Activated T-cell treated with anti-CD3 and anti-CD28 coated beads for 48 hours (primary cell): Measurements from ENCODE around the gene CASZ1.

Experiments
- DNase-seq: peaks from one replicate; pipeline ENCODE4 v3.0.0-alpha.2; 2020; ENCODE audit warnings: low read depth

CASZ1 gene

DNA sequence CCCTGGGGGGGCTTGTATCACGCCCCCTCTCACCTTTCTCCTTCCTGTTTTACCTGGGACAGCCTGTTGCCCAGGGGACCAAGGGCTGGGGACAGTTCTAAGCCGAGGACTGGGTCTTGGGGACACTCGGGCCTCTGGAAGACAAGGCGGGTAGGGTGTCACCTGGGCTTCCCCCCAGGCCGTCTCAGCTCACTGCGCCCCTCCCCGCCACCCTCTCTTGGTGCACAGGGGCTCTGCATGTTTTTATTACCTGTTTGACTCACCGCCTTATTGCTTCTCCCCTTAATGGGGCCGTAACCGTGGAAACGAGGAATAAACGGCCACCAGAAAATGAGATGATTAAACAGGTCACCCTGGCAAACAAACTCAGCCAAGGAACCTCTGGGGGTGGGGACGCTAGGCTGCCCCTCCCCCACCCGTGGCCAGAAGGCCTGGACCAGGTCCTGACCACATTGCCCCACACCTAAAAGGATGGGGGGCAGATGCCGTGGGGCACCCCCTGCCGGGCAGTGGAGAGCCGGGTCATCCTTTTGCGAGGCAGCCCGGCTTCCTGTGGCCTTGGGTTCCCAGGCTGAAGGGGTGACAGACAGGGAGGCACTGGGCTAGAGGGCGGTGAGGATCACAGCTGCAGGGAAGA lies 109.9 kb downstream of the CASZ1 start:
- DNase-seq = no peak

DNA sequence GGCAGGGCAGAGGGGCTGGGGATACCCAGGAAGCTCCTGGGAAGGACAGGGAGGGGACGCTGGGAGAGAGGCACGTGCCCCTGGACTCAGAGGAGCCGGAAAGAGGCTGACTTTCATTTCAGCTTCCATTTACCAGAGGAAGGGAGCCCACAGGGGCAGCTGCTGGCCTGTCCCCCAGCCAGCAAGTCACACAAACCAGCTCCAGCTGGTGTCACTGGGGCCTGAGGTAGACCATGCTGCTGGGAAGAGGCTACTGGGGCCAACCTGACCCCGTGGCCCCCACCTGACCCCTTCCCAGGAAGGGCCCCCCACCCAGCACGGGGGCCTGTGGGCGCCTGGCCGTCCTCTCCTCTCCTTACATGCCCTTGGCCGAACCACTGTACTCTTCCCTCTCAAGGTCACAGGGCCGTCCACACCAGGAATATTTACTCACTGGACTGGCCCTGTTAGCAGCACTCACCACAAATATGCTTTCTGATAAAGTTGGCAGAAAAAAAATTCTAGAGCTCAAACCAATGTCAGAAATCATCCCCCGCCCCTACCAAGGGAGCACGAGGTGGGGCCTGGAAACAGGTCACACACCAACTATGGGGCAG lies 110.5 kb downstream of the CASZ1 start:
- DNase-seq = no peak

DNA sequence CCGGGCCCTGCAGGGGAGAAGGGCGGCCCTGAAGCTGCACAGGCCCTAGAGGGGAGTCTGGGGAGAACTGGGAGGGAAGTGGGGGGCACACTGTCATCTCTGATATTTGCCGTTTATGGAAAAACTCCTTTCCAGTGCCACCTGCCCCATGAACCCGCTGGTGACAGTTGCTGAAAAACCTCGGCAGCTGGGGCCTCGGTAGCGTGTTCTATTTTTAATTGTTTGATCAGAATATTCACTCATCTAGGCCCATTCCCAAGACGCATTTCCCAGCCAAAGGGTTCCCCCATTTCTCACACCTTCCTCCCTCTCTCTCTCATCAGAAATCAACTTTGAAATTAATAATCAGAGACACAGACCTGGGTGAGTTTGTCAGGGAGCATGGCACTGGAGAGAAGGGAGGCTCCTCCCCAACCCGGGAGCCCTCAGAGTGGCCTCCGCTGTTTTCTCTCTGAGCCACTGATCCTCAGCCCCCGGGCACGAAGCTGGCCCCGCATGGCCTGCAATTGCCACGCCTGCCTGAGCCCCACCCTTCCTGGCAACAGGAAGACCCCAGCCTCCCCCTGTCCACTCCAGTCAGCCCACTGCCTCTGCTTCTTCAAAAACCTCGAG lies 111.1 kb downstream of the CASZ1 start:
- no peak for DNase-seq

DNA sequence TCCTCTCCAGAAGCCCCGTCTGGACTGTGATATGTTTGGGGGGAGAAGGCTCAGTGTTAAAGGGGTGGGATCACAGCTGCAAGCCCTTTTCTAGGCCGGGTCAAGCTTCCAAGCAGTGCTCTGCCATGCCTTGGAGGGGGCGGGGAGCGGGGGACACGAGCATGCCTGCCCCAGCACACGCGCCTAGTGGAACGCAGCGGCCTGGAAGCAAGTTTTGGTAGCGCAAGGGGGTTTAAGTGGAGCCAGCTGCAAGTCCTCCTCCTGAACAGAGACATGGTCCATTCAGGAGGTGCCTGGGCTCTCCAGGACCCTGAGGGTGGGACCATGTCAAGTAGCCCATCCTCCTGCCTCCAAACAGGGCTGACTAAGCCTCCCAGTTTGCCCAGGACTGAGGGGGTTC lies 112.2 kb downstream of the CASZ1 start:
- no peak for DNase-seq

DNA sequence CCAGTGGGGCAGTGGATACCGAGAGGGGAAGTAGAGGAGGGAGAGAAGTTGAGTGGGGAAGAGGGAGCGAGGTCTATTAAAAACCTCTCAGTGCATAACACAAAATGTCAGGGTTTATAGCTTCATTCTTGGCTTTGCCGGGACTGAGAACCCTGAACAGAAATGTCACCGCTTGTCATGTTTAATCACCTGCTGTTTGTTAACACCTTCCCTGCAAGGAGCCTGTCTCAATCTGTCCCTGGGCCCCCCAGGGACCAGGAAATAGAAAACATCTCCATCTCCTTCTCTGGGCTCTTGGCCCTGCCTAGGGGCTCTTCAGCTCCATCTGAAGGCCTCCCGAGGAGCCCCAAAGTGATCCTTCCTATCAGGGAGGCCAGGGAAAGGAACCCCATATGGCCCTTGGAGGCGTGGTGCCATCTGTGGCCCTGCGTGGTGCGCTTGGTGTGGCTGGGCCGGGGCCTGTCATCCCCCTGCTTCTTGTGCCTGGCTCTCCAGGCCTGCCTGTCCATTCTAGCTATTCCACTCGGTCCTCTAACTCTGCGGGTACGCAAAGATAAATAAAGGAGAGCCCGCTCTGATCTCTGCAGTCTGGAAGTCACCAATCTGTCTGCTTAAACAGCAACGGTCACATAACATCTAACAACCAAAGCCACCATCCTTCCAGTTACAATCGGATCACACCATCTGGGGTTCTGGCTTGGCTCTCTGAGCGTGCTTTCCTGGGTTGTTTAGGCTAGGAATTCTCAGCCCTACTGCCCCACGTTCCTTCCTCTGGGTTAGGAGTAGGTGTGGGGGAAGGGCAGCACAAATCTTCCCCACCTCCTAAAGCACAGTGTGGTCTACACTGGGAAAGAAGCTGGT lies 113.8 kb downstream of the CASZ1 start:
- DNase-seq = no peak

DNA sequence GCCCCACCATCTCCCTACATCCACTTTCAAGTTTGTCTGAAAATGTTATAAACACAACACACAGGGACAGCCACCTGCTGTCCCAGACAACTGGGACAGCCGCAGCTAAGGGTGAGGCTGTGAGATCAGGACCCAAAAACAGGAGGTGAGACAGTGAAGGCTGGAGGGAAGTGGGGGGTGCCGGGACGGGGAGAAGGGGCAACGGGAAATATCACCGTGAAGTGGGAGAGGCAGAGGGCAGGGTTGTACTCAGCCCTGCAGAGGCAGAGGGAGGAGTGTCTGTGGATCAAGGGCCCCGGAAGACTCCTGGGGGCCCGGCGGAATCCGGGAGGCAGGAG lies 114.4 kb downstream of the CASZ1 start:
- DNase-seq = no peak

DNA sequence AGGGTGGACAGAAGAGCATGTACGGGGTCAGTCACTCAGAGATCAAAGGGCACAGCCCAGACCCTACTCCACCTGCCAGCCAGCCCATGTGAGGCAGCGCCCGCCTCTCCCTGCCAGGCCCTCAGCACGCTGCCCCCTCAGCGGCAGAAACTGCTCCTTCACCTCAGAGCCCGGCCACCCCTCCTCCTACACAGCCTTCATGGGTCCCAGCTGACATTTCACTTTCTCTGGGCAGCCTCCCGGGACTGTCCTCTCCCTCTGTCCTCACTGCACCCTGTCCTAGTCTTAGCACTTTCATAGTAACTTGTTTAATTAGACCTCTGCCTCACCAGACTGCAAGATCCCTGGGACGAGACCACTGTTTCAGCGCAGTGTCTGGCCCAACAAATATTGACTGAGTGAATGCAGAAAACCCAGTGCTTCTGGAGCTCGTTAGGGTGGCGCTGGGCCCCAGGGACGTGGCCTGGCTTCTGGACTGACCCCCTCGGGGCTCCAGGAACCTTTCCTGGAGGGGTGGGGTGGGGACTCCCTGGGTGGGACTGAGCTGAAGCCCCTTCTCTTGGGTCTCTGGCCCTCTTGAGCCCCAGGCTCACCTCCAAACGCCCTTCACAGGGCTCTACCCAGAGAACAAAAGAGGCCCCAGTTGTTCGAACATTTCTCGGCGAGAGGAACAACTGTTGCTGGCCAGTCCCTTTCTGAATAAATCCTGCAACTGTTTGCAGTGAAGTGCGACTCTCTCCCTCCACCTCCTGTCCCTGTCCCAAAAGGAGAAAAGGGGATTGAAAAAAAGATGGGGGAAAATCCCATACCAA lies 114.9 kb downstream of the CASZ1 start:
- DNase-seq = no peak

DNA sequence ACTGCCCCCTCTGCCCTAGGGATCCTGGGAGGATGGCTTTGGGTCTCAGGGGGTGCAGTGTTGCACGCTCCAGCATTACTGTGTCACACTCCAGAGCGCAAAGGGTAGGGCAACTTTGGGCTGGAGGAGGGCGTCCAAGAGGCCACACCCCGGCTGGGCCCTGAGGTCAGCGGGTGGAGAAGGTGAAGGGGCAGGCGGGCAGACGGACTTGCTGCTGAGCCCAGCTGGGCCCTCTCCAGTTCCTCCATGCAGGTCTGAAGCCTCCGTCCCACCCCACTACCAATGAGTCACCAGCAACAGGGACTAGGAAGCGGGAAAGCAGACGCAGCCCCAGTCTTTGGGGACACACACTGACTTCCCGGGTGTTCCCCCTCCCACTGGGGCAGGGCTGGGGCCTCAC lies 116.0 kb downstream of the CASZ1 start:
- no peak for DNase-seq

DNA sequence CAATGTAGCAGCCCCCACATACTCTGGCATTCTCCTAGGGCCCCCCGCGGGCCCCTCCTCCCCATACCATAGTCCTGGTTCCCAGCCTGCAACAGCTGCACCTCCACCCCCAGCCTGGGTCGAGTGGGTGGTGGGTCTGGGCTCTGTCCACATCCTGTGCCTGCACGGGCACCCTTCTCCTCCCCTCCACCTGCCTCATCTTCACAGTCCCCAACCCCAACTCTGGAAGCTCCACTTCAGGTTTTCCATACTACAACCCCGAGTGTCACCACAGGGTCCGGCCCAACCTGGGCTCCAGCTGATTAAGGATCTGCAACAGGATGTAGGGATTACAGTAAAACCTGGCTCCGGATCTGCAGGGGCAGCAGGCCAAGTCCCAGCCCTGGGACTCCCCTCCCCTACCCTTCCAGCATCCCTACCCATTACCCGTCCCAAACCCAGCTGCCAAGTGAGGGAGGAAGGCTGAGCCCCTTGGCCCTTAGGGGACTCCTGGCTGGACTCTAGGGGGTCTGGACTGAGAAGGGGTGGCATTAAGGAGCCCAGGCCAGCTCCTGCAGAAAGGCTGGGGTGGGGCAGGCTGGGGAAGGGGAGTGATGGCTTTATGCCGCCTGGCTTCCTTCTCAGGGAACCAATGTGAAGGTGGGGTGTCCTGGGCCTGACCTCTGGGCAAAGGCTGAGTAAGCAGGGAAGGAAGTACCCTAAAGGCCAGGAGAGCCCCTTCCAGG lies 116.8 kb downstream of the CASZ1 start:
- DNase-seq = no peak

DNA sequence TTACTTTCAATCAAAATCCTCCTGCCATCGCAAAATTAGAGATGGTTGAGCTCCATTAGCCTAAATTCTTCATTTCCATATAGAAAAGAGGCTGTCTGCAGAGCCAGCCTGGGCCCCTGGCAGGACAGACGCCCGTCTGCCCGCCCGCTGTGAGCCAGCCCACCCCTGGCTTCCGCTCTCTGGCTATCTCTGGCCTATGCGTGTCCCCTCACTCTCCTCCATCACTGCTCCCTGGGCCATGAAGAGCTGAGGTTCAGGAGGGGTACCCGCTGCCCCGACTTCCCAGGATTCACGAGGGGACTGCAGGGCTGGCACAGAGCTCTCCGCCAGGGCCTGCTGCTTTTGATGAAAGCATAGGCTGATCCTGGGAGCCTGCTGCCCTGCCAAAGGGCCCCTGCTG lies 117.6 kb downstream of the CASZ1 start:
- no peak for DNase-seq

DNA sequence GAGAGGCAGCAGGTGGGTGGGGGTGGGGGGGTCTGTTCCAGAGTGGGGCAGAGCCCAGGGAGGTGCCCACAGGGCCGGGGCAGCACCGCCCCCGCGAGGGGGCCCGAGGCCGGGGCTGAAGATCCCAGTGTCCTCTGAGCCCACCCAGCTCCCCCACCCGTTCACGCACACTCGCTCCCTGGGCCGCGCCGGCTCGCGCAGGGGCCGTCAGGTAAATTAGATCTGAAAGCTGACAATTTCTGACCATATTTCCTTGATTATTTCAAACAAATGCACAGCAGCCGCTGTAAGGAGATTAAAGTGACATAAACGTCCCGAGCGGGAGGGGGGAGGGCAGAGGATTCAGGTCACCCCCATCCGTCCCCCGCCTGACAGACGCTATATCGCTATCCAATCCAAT lies 118.0 kb downstream of the CASZ1 start:
- DNase-seq = no peak

DNA sequence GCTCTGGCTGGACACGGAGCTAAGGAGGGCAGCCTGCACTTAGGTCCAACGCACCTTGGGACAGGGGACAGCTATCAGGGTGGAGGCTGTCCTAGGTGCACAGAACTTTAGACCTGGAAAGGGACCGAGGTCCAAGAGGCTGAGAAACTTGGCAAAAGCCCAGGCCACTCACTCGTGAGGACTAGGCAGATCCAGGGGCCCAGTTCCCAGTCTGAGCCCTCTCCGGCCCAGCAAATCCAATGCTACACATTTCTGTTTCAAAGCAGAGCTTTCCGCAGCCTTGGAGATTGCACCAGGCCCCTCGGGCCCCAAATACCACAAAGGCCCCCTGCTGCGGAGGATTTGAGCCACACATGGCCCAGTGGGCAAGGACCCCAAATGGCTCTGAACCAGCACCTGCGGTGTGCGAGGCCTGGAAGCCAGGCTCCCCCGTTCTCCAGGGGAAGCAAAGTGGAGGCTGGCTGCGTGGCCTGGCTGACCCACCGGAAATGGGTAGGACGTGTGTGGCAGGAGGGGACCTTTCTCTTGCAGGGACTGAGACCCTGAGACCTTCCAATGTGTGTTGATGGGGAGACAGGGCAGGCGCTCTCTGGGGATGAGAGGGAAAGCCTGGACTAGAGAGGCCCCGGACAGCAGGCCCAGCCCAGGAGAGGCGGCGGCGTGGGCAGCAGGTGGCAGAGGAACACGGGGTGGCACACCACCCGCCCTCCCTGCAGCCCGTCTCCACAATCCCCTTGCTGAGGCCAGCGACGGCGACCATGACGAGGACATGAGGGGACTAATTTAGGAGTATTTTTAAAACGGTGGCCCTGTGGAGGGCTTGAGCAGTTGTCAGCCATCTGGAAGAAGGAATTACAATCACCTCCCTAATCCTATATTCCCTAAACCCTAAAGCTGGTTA lies 118.7 kb downstream of the CASZ1 start:
- no peak for DNase-seq

DNA sequence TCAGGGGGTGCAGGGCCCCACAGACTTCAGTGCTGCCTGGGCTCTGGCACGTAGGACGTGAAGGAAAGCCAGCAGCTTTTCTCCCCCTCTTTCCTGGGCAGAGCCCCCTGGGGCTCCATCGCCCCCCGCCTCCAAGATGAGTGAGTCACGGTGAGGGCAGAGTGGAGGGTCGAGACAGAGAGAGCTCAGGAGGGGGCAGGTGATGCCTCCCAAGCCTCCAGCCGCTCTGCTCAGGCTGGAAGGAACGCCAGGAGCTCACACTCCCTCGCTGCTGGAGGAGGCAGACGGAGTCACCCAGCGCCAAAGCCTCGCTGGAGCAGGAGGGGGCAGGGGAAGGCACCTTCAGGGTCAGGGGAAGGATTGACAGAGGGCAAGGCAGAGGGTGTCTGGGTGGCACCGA lies 119.5 kb downstream of the CASZ1 start:
- DNase-seq = no peak

DNA sequence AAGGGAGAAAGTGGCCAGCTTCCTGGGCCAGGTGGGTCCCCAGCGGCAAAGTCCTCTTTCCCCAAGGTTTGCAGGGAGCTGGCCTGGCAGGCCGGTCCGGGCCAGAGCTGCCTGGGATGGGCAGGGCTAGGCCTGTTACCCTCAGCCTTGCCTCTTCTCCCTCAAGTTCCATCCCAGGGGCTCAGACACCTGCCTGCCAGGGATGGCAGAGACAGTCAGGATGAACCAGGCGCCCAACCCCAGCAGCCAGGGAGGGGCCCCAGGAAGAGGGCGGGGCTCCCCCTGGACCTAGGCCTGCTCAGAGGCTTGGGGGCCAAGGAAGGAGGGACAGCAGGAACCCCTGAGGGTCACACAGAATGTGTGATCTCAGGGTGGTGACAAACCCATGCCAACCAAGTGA lies 120.6 kb downstream of the CASZ1 start:
- no peak for DNase-seq

DNA sequence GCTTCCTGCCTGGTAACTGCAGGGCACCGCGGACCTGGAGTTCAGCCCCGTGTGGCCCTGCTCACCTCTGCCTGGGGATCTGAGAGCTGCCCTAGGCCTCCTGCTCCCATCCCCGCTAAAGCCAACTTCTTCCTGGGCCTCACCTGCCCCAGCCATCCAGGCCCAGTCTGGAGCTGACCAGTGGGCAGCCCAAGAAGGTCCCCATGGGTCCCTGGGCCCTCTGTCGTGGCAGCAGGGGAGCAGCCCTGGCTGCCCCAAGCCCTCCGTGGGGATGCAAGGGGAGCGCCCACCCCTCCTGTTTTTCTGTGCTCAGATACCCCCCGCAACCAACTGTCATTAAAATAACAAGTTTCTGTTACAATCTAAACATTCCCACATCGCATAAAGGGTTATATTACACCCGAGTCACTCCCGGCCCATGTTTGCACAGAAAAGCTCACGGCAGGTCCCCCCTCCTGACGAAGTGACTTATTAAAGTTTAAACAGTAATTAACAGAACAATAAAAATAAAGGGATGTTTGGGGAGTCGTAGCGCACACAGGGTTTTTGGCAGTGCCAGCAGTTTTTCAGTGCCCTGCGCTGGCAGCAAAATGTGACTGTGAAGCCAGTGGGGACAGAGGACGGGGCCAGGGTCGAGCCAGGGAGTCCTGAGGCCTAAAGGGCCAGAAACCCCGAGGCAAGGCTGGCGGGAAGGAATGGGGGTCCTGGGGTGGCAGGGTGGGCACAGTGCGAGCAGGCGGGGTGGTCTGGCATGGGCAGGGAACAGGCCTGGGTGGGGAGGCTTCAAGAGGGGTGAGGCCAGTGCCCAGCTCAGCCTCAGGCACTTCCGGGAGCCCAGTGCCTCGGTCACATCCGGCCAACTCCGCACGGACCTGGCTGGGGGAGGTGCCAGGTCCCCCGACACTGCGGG lies 121.5 kb downstream of the CASZ1 start:
- no peak for DNase-seq

DNA sequence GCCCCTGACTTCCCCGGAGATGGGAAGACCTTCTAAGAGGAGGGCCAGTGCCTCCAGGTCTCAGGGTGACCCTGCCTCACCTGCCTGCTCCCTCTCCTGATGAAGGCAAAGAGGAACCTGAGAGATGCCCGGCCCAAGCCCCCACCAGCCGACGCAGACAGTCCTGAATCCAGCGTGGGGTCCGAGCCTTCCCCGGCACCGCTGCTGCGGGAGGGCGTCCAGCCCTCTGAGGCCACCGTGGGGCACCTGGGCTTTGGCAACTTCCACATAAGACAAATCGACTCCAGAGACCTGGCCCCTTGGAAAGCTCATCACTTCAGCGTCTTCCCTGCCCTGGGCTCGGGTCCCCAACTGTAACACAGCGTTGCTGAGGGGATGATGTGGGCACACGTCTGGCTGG lies 122.2 kb downstream of the CASZ1 start:
- DNase-seq = no peak

DNA sequence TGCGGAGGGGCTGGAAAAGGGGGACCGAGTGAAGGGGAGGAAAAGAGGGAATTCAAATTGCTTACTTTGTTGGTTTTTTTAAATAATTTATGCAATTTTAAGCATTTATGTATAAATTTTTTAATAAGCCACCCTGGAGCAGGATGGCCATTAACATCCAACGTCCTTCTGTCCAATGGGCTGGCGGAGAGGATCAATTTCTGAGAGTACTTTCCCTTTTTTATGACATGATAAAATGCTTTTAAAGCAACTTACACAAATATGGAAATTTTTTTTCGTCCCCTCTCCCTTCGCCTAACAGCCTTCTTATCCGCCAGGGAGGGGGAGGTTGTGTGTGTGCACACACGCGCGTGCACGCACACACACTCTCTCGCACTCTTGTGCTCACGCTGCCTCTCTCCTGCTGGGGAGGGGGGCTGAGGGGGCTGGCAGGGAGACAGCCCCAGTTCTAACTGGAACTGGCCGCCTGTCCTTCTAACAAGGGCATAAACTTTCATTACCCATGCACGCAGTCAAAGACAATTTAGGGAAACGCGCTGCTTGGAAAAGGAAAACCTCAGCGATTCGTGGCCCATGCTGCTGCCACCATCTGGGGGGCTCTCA lies 123.2 kb downstream of the CASZ1 start:
- no peak for DNase-seq

DNA sequence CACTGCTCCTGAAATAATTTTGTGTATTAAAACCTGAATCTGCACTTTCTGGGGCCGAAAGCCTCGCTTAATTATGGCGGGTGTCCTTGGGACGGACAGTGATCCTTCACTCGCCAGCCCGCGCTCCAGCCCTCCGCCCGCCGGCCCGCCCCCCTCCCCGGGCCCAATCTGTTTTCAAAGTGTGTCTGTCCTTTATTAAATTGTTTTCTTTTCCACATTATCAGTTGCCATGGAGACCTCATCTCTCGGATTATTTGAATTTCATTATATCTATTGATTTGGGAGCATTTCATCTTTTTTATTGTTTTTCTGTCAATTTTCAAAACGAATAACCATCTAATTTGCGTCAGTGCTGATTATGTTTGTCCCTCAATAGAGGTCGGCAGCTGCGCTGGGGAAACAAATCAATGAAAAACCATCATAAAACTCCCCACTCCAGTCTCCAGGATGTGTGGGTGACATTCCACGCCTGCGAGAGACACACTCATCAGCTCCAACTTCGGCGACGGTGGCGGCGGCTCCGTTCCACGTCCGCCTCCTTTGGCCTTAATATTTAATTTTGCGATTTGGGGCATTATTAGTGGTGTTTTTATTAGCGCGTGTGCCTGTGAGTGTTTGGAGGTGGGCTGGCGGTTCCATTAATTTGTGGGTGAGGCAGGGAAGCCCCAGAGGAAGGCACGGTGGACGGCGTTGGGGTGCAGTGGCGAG lies 123.9 kb downstream of the CASZ1 start:
- no peak for DNase-seq
